ENCODE data around the gene COPB1. TPM values are rescaled to one million over a fixed set of nuclear protein-coding genes. Genes with fewer than 3 reads are reported as not detected.

Gene COPB1
- total RNA-seq, 1 experiment from 2014 or later, result 120 TPM

DNA sequence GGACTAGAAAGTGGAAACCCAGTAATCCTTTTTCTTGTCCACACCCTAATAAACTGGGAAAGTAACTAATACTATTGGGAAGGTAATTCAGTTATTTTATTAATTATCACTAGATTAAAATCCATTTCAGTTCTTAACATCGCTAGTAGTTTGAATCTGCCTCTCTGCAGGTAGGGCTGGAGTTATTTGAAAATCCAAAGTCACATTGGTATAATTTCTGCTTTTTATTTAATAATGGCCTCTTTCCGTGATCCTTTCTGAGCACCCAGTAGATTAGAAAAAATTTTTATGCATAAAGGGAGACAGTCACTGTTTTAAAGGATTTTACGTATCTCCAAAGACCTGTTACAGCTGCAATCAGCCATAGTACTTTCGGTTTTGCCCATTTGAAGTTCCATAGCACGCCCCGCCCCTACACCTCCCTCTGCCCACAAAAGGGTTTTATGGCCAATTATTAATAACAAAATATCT is 605 bp upstream of the COPB1 start:
- Histone ChIP-seq H3K9me3 (ENCODE audit: low read length) (no peaks in the 10 kb centered on the region), H3K27me3 (ENCODE audit: low read length) (no peaks in the 10 kb centered on the region), H3K9ac (ENCODE audit: low read length) (peak overlapping the region; percentile 82), H3K4me2 (ENCODE audit: low read depth, low read length, poor library complexity, severe bottlenecking) (peak overlapping the region; percentile 98), H2AFZ (ENCODE audit: low read length) (peak overlapping the region; percentile 97), H3K4me1 (ENCODE audit: low read length) (peaks cover 42% of the 10 kb centered on the region), H3K9me2 (replicated peaks; ENCODE audit: insufficient read depth, low read length) (no peaks in the 10 kb centered on the region), H3K27ac (ENCODE audit: low read length) (peak overlapping the region; percentile 69), H3K4me3 (ENCODE audit: low read length) (peak overlapping the region; percentile 98), H4K20me1 (ENCODE audit: insufficient read depth, low read depth, low read length) (peaks cover 6% of the 10 kb centered on the region; the same call in 1 of the 2 replicates), H3K36me3 (ENCODE audit: insufficient read depth, low read length) (peaks cover 40% of the 10 kb centered on the region), H3K79me2 (ENCODE audit: low read length) (peaks cover 42% of the 10 kb centered on the region)
- peak; percentile 77 for DNase-seq

DNA sequence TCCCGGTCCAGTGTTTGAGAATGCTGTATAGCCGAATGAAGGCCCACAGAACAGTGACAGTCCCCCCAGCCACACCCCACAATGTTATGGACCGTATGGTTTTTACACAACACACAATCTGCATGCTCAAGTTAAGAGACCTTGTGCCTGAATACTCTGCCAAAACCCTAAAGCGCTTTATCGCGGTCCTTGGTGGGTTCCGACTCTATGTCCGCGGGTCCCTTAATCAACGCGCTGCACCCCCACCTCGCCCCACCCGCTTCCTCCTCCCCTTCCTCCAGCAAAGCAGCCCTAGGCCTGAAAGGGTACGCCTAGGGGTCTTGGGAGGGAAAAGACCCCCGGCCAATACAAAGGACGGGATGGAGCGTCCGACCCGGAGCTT is 442 bp downstream of the COPB1 start:
- Histone ChIP-seq H3K4me2 (ENCODE audit: low read depth, low read length, poor library complexity, severe bottlenecking) (peak overlapping the region; percentile 98), H3K36me3 (ENCODE audit: insufficient read depth, low read length) (peaks cover 40% of the 10 kb centered on the region)
- DNase-seq, result peak; percentile 64

DNA sequence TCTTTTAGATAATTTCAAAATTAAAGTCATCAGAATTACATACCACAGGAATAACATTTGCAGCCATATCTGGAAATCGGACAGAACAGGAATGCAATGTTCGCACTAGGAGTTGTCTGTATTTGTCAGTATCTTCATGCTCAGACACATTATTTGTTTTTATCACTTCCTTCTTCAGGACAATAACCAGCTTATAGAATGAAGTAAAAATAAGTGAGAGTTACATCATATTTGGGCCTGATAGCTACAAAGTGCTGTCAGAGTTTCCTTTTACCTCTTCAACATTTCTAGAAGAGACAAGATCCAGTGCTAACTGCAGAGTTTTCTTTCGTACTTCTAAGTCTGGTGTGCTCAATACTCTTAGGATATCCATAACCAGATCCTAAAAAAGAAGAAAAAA is 18.9 kb downstream of the COPB1 start:
- Histone ChIP-seq H3K4me2 (ENCODE audit: low read depth, low read length, poor library complexity, severe bottlenecking) (no peak overlapping the region), H3K9me3 (ENCODE audit: low read length) (no peaks in the 10 kb centered on the region), H3K27ac (ENCODE audit: low read length) (peak overlapping the region; percentile 24; the same call in 1 of the 2 replicates), H2AFZ (ENCODE audit: low read length) (no peak overlapping the region), H3K4me1 (ENCODE audit: low read length) (no peaks in the 10 kb centered on the region; the same call in 1 of the 2 replicates), H4K20me1 (ENCODE audit: insufficient read depth, low read depth, low read length) (no peaks in the 10 kb centered on the region), H3K27me3 (ENCODE audit: low read length) (no peaks in the 10 kb centered on the region), H3K9me2 (replicated peaks; ENCODE audit: insufficient read depth, low read length) (no peaks in the 10 kb centered on the region), H3K9ac (ENCODE audit: low read length) (no peak overlapping the region), H3K36me3 (ENCODE audit: insufficient read depth, low read length) (peaks cover 77% of the 10 kb centered on the region), H3K79me2 (ENCODE audit: low read length) (peaks cover 10% of the 10 kb centered on the region; the same call in 1 of the 2 replicates), H3K4me3 (ENCODE audit: low read length) (no peak overlapping the region)
- DNase-seq, result no peak

More for the DNA sequence above, 442 bp downstream of the COPB1 start:
- Histone ChIP-seq H4K20me1 (ENCODE audit: insufficient read depth, low read depth, low read length) (peaks cover 6% of the 10 kb centered on the region; the same call in 1 of the 2 replicates), H3K4me1 (ENCODE audit: low read length) (peaks cover 34% of the 10 kb centered on the region), H3K4me3 (ENCODE audit: low read length) (peak overlapping the region; percentile 98), H3K9ac (ENCODE audit: low read length) (peak overlapping the region; percentile 82), H3K27me3 (ENCODE audit: low read length) (no peaks in the 10 kb centered on the region), H3K27ac (ENCODE audit: low read length) (no peak overlapping the region), H3K79me2 (ENCODE audit: low read length) (peaks cover 52% of the 10 kb centered on the region), H3K9me3 (ENCODE audit: low read length) (no peaks in the 10 kb centered on the region), H3K9me2 (replicated peaks; ENCODE audit: insufficient read depth, low read length) (no peaks in the 10 kb centered on the region), H2AFZ (ENCODE audit: low read length) (no peak overlapping the region)

DNA sequence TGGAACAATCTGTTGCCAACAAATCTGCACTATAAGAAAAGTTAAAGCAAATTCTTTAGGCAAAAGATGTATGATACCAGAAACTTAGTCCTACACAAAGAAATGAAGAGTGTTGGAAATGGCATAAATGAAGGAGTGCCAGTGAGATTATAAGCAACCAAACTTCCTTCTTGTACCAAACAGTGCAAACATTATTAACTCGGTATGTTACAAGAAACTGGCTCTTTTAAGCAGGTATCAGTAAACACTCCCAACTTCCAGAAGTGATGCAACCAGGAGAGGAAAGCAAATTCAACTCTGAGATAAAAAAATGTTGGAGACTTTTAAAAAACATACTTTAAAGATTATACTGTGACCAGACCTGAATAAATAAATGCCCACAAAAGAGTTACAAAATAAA is 28.5 kb downstream of the COPB1 start:
- DNase-seq, result no peak
- Histone ChIP-seq H3K36me3 (ENCODE audit: insufficient read depth, low read length) (peaks cover 77% of the 10 kb centered on the region), H3K4me1 (ENCODE audit: low read length) (no peaks in the 10 kb centered on the region; the same call in 1 of the 2 replicates)

DNA sequence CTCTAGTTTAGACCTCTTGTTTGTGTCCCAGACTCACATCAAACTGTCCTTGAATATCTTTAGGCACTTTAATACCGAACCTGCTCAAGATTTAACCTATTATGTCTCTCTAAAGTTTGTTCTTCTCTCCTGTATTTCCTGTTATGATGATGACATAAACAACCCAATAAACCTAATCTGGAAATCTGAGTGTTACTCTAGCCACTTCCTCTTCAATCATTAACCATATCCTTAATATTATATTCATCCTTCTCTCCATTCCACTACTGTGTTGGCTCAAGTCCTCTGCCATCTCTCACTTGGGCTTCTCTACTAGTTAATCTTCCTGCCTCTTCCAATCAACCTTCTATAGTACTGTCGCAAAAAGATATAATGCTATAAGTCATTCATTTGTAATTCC is 36.0 kb downstream of the COPB1 start:
- DNase-seq, result no peak
- H3K4me3 ChIP-seq (ENCODE audit: low read length), result no peak overlapping the region
- no peaks in the 10 kb centered on the region for H3K9me3 ChIP-seq (ENCODE audit: low read length)
- H3K4me2 ChIP-seq (ENCODE audit: low read depth, low read length, poor library complexity, severe bottlenecking), result no peak overlapping the region
- H3K9ac ChIP-seq (ENCODE audit: low read length), result no peak overlapping the region
- H3K9me2 ChIP-seq (replicated peaks; ENCODE audit: insufficient read depth, low read length), result no peaks in the 10 kb centered on the region
- no peak overlapping the region for H2AFZ ChIP-seq (ENCODE audit: low read length)
- peaks cover 19% of the 10 kb centered on the region for H3K79me2 ChIP-seq (ENCODE audit: low read length)
- peaks cover 81% of the 10 kb centered on the region for H3K36me3 ChIP-seq (ENCODE audit: insufficient read depth, low read length)
- H3K27ac ChIP-seq (ENCODE audit: low read length), result no peak overlapping the region
- no peaks in the 10 kb centered on the region for H4K20me1 ChIP-seq (ENCODE audit: insufficient read depth, low read depth, low read length)
- no peaks in the 10 kb centered on the region for H3K27me3 ChIP-seq (ENCODE audit: low read length)
- H3K4me1 ChIP-seq (ENCODE audit: low read length), result no peaks in the 10 kb centered on the region

More for the DNA sequence above, 28.5 kb downstream of the COPB1 start:
- Histone ChIP-seq H3K9me2 (replicated peaks; ENCODE audit: insufficient read depth, low read length) (no peaks in the 10 kb centered on the region), H3K9ac (ENCODE audit: low read length) (no peak overlapping the region), H3K27ac (ENCODE audit: low read length) (no peak overlapping the region), H3K27me3 (ENCODE audit: low read length) (no peaks in the 10 kb centered on the region), H3K4me3 (ENCODE audit: low read length) (no peak overlapping the region), H3K79me2 (ENCODE audit: low read length) (peaks cover 23% of the 10 kb centered on the region; the same call in 1 of the 2 replicates), H3K9me3 (ENCODE audit: low read length) (no peaks in the 10 kb centered on the region), H4K20me1 (ENCODE audit: insufficient read depth, low read depth, low read length) (0 out of 2 replicates have a peak, but pooled peaks cover 5% of the 10 kb centered on the region), H3K4me2 (ENCODE audit: low read depth, low read length, poor library complexity, severe bottlenecking) (no peak overlapping the region), H2AFZ (ENCODE audit: low read length) (no peak overlapping the region)

DNA sequence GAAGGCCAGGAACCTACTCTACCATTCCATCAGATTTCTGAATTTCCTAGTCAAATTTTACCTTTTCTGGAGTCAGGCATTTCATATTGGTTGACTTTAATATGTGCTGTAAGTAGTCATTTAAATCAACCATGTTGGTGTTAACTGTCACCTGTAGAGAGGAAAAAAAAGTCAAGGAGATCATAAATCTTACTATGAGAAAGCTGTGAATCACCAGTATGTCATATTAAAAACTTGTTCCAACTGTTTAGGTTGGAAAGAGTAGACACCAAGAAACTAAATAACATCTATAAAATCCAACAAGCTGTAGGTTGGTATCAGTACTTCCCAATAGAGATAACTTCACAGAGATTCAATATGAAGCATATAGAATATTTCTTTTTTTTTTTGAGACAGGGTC is 39.5 kb downstream of the COPB1 start:
- H3K27me3 ChIP-seq (ENCODE audit: low read length), result no peaks in the 10 kb centered on the region
- no peak overlapping the region for H3K4me2 ChIP-seq (ENCODE audit: low read depth, low read length, poor library complexity, severe bottlenecking)
- DNase-seq, result no peak
- no peaks in the 10 kb centered on the region for H3K4me1 ChIP-seq (ENCODE audit: low read length)
- H3K36me3 ChIP-seq (ENCODE audit: insufficient read depth, low read length), result peaks cover 59% of the 10 kb centered on the region
- H3K9ac ChIP-seq (ENCODE audit: low read length), result no peak overlapping the region
- H3K9me3 ChIP-seq (ENCODE audit: low read length), result no peaks in the 10 kb centered on the region
- H4K20me1 ChIP-seq (ENCODE audit: insufficient read depth, low read depth, low read length), result no peaks in the 10 kb centered on the region
- no peak overlapping the region for H3K4me3 ChIP-seq (ENCODE audit: low read length)
- no peak overlapping the region for H3K27ac ChIP-seq (ENCODE audit: low read length)
- H3K9me2 ChIP-seq (replicated peaks; ENCODE audit: insufficient read depth, low read length), result no peaks in the 10 kb centered on the region
- H2AFZ ChIP-seq (ENCODE audit: low read length), result no peak overlapping the region
- no peaks in the 10 kb centered on the region; the same call in 1 of the 2 replicates for H3K79me2 ChIP-seq (ENCODE audit: low read length)

DNA sequence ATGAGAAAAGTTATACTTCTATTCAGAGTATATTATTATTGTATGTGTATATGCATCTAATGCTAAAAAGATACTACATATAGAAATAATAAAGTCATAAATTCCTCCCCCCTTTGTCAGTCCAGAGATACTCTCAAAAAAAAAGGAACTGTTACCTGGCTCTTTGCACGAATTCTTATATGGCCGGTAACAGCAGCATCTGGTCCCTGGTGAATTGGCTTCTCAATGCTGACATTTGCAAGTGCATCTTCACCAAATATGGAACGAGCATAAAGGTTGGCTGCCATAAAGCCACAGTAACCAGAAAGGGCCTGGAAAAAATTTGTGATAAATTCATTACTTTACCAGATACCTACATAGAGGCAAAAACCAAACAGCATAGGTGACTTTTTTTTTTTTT is 41.2 kb downstream of the COPB1 start:
- no peaks in the 10 kb centered on the region for H4K20me1 ChIP-seq (ENCODE audit: insufficient read depth, low read depth, low read length)
- no peaks in the 10 kb centered on the region for H3K9me3 ChIP-seq (ENCODE audit: low read length)
- no peaks in the 10 kb centered on the region for H3K79me2 ChIP-seq (ENCODE audit: low read length)
- no peaks in the 10 kb centered on the region for H3K4me1 ChIP-seq (ENCODE audit: low read length)
- no peak overlapping the region for H2AFZ ChIP-seq (ENCODE audit: low read length)
- H3K27me3 ChIP-seq (ENCODE audit: low read length), result no peaks in the 10 kb centered on the region
- H3K4me2 ChIP-seq (ENCODE audit: low read depth, low read length, poor library complexity, severe bottlenecking), result no peak overlapping the region
- H3K9ac ChIP-seq (ENCODE audit: low read length), result no peak overlapping the region
- no peak overlapping the region for H3K27ac ChIP-seq (ENCODE audit: low read length)
- no peak overlapping the region for H3K4me3 ChIP-seq (ENCODE audit: low read length)
- peak; percentile 36 for DNase-seq
- peaks cover 42% of the 10 kb centered on the region; the same call in 1 of the 2 replicates for H3K36me3 ChIP-seq (ENCODE audit: insufficient read depth, low read length)
- H3K9me2 ChIP-seq (replicated peaks; ENCODE audit: insufficient read depth, low read length), result no peaks in the 10 kb centered on the region

DNA sequence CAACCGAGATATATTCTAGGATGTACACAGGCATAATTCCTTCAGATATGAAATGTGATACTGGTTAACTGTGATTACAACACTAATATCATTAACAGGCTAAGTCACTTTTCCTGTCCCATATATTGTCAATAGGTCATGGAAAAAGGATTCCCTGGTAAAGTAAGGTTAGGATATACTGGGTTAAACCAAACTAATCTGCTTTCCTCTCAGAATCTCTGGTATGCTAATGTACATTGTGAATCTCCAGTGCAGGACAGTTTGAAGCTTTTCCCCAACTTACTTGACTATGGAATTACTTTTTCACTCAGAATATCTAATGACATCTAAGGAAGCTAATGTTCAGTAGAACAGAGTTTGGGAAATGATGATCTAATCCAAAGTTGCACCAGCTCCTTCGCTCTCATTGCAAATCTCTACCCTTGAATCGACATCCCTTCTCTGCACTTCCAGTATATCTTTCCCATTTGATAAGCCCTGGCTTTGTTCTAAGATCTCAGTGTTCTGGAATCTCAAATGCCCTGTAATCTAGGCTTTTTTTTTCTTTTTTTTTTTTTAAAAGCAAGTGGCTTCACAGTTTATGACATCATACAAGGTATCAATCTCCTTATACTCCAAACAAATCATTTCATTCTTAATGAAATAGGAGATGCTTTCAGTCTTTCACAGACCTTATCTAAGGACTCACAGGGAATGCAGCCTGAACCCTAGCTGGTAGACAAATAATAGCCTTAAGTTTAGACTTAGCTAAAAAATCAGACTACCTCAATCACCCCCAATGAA is 43.8 kb downstream of the COPB1 start:
- no peaks in the 10 kb centered on the region for H3K9me3 ChIP-seq (ENCODE audit: low read length)
- H4K20me1 ChIP-seq (ENCODE audit: insufficient read depth, low read depth, low read length), result no peaks in the 10 kb centered on the region
- H3K9ac ChIP-seq (ENCODE audit: low read length), result no peak overlapping the region
- H3K4me2 ChIP-seq (ENCODE audit: low read depth, low read length, poor library complexity, severe bottlenecking), result no peak overlapping the region
- no peak overlapping the region for H3K27ac ChIP-seq (ENCODE audit: low read length)
- H3K4me1 ChIP-seq (ENCODE audit: low read length), result no peaks in the 10 kb centered on the region
- no peak overlapping the region for H3K4me3 ChIP-seq (ENCODE audit: low read length)
- no peak overlapping the region for H2AFZ ChIP-seq (ENCODE audit: low read length)
- H3K36me3 ChIP-seq (ENCODE audit: insufficient read depth, low read length), result peaks cover 23% of the 10 kb centered on the region; the same call in 1 of the 2 replicates
- H3K79me2 ChIP-seq (ENCODE audit: low read length), result no peaks in the 10 kb centered on the region
- no peaks in the 10 kb centered on the region for H3K27me3 ChIP-seq (ENCODE audit: low read length)
- H3K9me2 ChIP-seq (replicated peaks; ENCODE audit: insufficient read depth, low read length), result no peaks in the 10 kb centered on the region
- peak; percentile 30 for DNase-seq

All from Karpas-422 (cell line).